Skeletal muscle tissue (tissue), 4 donors: ENCODE results near the gene OLFM1. TPM values are rescaled to one million over a fixed set of nuclear protein-coding genes. Genes with fewer than 3 reads are reported as not detected.
A peak's percentile ranks its signal among the peaks of the same experiment; 100 is the strongest.

ENCODE experiments used
- H3K27ac ChIP-seq: one replicate; pipeline ENCODE4 v1.7.0; 2013; ENCODE audit warnings: mild to moderate bottlenecking, low read depth, low read length, inconsistent platforms
- H3K27me3 ChIP-seq, 3 donors: one replicate each; pipeline ENCODE4 v1.7.0; 2013; ENCODE audit warnings: low read length in 3 of 3; ENCODE audit not compliant: control insufficient read depth in 3 of 3, insufficient read depth in 3 of 3
- H3K36me3 ChIP-seq, 3 donors: one replicate each; pipeline ENCODE4 v1.7.0; 2013; ENCODE audit warnings: low read length in 3 of 3; ENCODE audit not compliant: control insufficient read depth in 3 of 3, insufficient read depth in 3 of 3
- H3K4me1 ChIP-seq, 3 donors: one replicate each; pipeline ENCODE4 v1.7.0; 2013; ENCODE audit warnings: low read length in 3 of 3, mild to moderate bottlenecking in 3 of 3; ENCODE audit not compliant: control insufficient read depth in 3 of 3, insufficient read depth in 3 of 3
- H3K4me3 ChIP-seq, 3 donors: one replicate each; pipeline ENCODE4 v1.7.0; 2013; ENCODE audit warnings: low read length in 3 of 3
- H3K9ac ChIP-seq, 3 donors: one replicate each; pipeline ENCODE4 v1.7.0; 2013; ENCODE audit warnings: low read length in 3 of 3, mild to moderate bottlenecking in 3 of 3, moderate library complexity in 2 of 3, low read depth in 1 of 3
- H3K9me3 ChIP-seq, 3 donors: one replicate each; pipeline ENCODE4 v1.7.0; 2013; ENCODE audit warnings: low read length in 3 of 3; ENCODE audit not compliant: control insufficient read depth in 3 of 3
- total RNA-seq: library from RNA; depleted of rRNA; stranded (reverse); fragments of >200 nt; gene quantifications from one replicate; pipeline ENCODE4 v1.2.3, GENCODE V29; 2014
- donor health status: Osteomylitis.

OLFM1 gene
- total RNA-seq, 1 donor from 2014 or later: 2.6 TPM

DNA sequence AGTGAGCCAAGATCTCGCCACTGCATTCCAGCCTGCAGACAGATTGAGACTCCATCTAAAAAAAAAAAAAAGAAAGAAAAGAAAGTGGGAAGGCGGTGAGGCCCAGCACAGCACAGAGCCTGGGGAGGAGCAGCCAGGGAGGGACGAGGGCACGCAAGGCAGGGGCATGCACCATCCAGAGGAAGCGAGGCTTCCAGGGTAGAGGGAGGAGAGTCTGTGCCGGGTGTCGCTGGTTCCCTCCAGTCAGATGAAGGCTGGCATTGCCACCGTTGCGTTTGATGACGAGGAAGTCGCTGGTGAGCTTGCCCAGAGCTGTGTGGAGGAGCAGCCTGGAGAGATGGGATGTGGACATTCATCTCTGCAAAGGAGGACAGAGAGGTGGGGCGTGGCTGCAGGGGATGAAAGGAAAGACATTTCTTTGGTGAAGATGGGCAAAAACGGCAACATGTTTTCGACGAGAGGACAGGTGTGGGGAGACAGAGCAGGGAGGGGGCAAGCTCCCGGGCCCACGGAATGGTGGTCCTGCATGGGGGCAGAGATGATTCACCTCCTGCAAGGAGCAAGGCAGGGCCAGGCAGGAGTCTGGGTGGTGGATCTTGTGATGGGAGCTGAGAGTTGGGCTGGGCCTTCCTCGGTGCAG lies 18.6 kb upstream of the OLFM1 start:
- no peak overlapping the region for H3K9ac ChIP-seq
- no peak overlapping the region for H3K27ac ChIP-seq
- H3K4me3 ChIP-seq: no peak overlapping the region
- H3K9me3 ChIP-seq: no peaks in the 10 kb centered on the region
- peaks cover 48 to 75% (median 56%) of the 10 kb centered on the region in 3 donors for H3K27me3 ChIP-seq
- H3K4me1 ChIP-seq: no peaks in the 10 kb centered on the region
- no peaks in the 10 kb centered on the region for H3K36me3 ChIP-seq

DNA sequence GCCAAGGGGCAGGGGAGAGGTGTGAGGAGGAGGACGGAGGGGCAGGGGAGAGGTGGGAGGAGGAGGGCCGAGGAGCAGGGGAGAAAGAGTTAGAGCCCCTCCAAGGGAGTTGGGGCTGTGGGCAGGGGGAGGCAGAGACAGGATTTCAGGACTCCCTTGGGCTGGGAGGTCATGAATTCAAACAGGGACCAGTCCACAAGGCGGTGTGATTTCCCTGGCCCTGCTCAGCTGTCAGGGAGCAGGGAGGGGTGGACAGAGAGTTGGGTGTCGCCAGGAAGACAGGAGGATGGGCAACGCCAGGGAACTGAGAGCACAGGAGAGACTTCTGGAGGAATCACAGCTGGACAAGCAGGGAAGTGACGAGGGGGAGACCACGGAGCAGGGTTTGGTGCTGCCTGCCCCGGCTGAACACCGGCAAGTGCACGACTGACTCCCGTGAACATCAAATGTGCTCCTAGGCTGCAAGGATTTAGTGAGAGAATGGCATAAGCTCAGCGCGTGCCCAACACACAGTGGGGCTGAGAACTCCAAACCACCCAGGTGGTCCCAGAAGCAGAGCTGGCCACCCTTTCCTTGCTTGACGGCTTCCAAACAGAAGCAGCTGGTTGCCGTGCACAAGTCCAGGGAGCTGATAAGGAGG lies 17.8 kb upstream of the OLFM1 start:
- no peak overlapping the region for H3K4me3 ChIP-seq
- no peaks in the 10 kb centered on the region for H3K36me3 ChIP-seq
- peaks cover 50 to 74% (median 60%) of the 10 kb centered on the region in 3 donors for H3K27me3 ChIP-seq
- H3K4me1 ChIP-seq: peaks cover 0 to 2% (median 0%) of the 10 kb centered on the region in 3 donors
- no peak overlapping the region for H3K27ac ChIP-seq
- H3K9ac ChIP-seq: no peak overlapping the region
- H3K9me3 ChIP-seq: no peaks in the 10 kb centered on the region

DNA sequence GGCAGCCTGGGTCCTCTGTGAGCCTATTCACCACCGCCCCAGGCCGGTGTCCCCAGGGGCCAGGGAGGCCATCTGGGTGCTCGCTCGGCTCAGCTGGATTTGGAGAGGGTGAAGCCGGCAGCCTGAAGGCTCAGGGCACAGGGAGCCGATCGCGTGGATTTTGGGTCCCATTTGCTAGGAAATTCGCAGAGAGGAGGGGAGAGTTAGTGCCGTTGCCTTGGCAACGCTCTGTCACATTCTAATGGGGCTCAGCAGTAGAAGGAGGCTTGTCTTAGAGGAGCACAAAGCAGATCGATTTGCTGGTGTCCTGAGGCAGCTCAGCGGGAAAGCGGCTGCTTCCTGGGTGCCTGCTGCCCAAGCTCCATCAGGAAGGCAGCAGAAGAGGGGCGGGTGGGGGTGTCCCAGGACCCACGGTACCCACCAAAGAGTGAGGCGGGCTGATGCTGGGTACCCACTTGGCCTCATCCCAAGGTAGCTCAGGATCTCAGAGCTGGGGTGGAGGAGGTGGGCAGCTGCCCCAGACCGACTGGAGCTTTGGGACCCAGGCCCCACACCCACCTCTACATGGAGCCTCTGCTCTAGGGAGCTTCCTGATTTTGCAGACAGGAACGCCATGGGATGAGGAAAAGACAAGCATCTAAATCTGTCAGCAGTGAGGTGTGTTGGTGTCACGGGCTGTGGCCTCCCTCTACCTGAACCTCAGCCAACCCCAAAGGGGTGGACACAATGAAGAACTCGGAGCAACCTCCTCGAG lies 17.1 kb upstream of the OLFM1 start:
- Histone ChIP-seq H3K4me3 (no peak overlapping the region), H3K9me3 (no peaks in the 10 kb centered on the region), H3K36me3 (no peaks in the 10 kb centered on the region), H3K9ac (no peak overlapping the region), H3K27me3 (peaks cover 47 to 71% (median 61%) of the 10 kb centered on the region in 3 donors), H3K27ac (no peak overlapping the region), H3K4me1 (peaks cover 0 to 5% (median 0%) of the 10 kb centered on the region in 3 donors)

DNA sequence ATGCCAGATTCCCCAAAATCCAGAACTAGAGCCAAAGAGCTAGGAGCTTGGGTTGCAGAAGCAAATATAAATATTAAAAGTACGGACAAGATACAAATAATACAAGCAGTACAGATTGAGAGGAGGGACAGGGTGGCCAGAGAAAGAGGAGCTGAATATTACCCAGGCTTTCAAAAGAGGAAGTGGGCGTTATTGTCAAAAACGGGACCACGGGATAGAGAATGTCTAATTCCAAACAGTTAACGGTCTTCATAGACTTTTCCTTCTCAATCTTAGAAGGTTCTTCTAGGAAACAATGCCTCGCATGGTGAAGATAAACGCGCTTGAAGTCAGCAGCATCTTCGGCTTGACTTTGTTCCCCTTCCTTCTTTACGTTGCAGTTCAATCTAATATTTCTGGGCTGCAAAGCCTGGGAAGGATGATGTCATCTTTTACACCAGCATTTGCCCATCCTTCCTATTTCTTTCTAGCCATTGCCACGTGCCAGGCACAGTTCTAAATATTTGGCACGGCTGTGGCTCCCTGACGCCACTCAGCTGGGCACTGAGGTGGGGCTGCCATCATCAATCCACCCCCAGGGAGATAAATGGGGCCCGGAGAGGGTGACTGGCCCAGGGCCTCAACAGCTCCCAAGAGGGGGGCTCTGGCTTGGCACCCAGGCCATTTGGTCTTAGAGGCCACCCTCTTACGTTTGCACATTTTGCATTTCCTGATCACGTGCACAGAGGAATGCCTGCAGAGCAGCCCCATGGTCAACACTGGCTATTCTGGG lies 16.3 kb upstream of the OLFM1 start:
- H3K9me3 ChIP-seq: no peaks in the 10 kb centered on the region
- H3K9ac ChIP-seq: no peak overlapping the region
- no peak overlapping the region for H3K4me3 ChIP-seq
- H3K36me3 ChIP-seq: no peaks in the 10 kb centered on the region
- H3K4me1 ChIP-seq: peaks cover 3 to 7% (median 3%) of the 10 kb centered on the region in 3 donors
- H3K27ac ChIP-seq: no peak overlapping the region
- H3K27me3 ChIP-seq: peaks cover 41 to 63% (median 58%) of the 10 kb centered on the region in 3 donors

DNA sequence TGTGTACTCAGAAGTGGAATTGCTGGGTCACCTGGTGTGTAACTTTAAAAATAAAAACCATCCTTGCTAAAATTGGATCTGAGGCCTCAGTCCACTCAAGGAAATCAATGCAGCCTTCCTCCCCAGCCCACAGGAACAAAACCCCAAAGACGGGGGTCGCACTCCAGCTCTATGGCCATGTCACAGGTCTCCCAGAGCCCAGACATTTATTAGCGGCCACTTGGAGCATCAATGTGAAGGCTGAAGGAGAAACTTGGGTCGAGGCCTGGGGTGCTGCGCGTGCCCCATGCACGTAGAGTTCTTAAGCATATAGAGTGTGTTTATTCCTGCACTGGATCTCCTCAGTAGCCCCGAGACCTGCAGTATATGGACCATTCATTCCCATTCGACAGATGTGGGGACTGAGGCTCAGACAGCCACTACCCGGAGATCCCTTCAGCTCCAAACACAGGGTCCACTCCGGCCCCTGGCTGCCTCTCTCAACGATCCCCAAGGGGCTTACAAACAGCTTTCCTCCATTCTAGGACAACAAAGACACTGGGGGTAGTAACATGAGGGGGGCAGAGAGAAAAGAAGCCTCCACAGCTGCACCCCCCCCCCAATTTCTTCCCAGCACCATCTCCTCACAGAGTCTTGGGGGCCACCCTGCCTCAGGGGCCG lies 14.3 kb upstream of the OLFM1 start:
- no peak overlapping the region for H3K4me3 ChIP-seq
- H3K27me3 ChIP-seq: peaks cover 28 to 54% (median 54%) of the 10 kb centered on the region in 3 donors
- no peak overlapping the region for H3K9ac ChIP-seq
- H3K9me3 ChIP-seq: no peaks in the 10 kb centered on the region
- no peaks in the 10 kb centered on the region for H3K36me3 ChIP-seq
- H3K27ac ChIP-seq: no peak overlapping the region
- peaks cover 5 to 16% (median 12%) of the 10 kb centered on the region in 3 donors for H3K4me1 ChIP-seq

DNA sequence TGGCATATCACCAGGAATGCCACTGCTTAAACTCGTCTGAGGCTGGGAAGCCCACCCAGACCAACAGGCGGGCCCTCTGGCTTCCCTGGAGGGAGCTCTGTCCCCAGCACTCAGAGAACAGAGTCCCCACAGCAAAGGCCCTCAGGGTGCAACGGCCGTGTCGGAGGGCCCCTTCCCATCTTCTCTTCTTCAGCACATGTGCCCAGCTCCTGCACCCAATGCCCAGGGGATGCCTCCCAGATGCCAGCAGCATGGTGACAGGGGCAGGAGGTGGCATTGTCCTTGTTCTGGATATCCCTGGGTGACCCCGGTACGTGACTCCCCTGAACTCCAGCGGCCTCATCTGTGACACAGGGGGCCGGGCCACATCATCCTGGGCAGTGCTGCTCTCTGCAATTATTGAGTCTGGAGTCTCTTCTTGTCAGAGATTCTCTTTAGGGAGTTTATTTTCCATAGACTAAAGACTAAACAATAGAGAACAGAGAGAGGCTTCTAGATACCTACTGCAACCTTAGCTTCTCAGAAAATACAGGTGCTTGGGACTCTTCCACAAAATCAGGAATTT lies 13.6 kb upstream of the OLFM1 start:
- H3K27me3 ChIP-seq: peaks cover 24 to 50% (median 50%) of the 10 kb centered on the region in 3 donors
- no peaks in the 10 kb centered on the region for H3K36me3 ChIP-seq

DNA sequence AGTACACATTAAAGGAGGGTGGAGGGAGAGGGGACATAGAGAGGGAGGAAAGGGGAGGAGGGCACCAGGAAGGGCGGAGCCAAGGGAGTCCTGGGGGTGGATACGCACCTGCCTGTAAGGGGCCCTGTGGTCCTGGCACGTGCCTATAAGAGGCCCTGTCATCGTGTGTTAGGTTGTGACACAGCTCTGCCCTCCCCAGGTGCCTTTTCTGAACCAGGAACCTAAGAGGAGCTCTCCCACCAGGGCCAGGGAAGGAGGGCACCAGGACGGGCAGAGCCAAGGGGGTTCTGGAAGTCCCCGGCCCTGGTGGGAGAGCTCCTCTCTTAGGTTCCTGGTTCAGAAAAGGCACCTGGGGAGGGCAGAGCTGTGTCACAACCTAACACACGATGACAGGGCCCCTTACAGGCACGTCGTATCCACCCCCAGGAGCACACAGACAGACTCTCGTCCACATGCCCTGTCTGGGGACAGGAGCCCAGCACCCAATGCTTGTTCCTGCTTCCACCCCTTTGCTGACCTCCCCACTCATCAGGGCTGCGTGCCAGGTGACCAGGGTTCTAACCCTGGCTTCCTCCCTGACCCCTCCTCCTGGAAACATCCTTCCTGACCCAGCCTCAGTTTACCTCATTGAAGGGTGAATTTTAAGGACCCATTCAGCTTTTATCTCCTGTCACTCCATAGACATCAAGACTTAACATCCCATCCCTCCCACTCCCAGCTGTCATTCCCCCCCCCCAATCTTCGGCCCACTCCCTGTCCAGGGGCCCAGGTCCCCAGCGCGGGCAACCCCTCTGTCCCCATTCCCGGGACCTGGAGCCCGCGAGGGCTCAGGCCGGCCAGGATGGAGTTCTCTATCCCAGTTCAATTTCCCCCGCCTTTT lies 12.9 kb upstream of the OLFM1 start:
- peak overlapping the region in 1 of 3 donors; percentile 32 for H3K4me3 ChIP-seq
- H3K27me3 ChIP-seq: peaks cover 18 to 44% (median 44%) of the 10 kb centered on the region in 3 donors
- peaks cover 5 to 16% (median 12%) of the 10 kb centered on the region in 3 donors for H3K4me1 ChIP-seq
- no peaks in the 10 kb centered on the region for H3K36me3 ChIP-seq
- no peak overlapping the region for H3K9ac ChIP-seq
- H3K9me3 ChIP-seq: no peaks in the 10 kb centered on the region
- no peak overlapping the region for H3K27ac ChIP-seq

More for the DNA sequence above, 13.6 kb upstream of the OLFM1 start:
- H3K9ac ChIP-seq: no peak overlapping the region
- peaks cover 5 to 16% (median 12%) of the 10 kb centered on the region in 3 donors for H3K4me1 ChIP-seq
- no peak overlapping the region for H3K27ac ChIP-seq
- H3K9me3 ChIP-seq: no peaks in the 10 kb centered on the region
- no peak overlapping the region for H3K4me3 ChIP-seq

DNA sequence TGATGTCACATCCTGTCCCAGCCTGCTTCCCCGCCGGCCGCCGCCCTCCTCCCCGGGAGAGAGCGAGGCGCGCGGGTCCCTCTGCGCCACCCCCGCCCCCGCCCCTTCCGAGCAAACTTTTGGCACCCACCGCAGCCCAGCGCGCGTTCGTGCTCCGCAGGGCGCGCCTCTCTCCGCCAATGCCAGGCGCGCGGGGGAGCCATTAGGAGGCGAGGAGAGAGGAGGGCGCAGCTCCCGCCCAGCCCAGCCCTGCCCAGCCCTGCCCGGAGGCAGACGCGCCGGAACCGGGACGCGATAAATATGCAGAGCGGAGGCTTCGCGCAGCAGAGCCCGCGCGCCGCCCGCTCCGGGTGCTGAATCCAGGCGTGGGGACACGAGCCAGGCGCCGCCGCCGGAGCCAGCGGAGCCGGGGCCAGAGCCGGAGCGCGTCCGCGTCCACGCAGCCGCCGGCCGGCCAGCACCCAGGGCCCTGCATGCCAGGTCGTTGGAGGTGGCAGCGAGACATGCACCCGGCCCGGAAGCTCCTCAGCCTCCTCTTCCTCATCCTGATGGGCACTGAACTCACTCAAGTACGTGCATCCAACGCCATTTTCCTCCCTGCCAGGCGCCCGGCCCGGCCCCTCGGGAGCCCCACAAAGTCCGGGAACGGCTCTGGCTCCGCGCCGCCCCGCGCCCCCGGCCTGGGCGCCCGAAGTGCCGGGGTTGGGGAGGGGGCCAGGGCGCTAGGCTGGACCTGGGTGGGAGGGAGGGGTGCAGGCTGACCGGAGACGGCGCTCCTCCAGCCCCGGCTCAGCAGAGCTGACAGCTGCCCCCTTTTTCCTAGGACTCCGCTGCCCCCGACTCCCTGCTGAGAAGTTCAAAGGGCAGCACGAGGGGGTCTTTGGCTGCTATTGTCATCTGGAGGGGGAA lies 12.0 kb upstream of the OLFM1 start:
- H3K9ac ChIP-seq: peak overlapping the region in 1 of 3 donors; percentile 70
- no peaks in the 10 kb centered on the region for H3K9me3 ChIP-seq
- peaks cover 10 to 35% (median 35%) of the 10 kb centered on the region in 3 donors for H3K27me3 ChIP-seq
- H3K4me1 ChIP-seq: peaks cover 8 to 16% (median 14%) of the 10 kb centered on the region in 3 donors
- no peaks in the 10 kb centered on the region for H3K36me3 ChIP-seq
- H3K27ac ChIP-seq: no peak overlapping the region
- H3K4me3 ChIP-seq: peak overlapping the region in 2 of 3 donors; percentile 54 to 67
